Right atrium auricular region (tissue), 2 donors: ENCODE results near the gene STK39. TPM values are rescaled to one million over a fixed set of nuclear protein-coding genes. Genes with fewer than 3 reads are reported as not detected.
A peak's percentile ranks its signal among the peaks of the same experiment; 100 is the strongest.

Experiments
- DNase-seq: peaks from one replicate; pipeline ENCODE4 v3.0.0-alpha.2; 2019; ENCODE audit warnings: low spot score
- H3K27ac ChIP-seq, 2 donors: fragments of 200-600 bp; sonication (generic); 1 replicate in 1 of 2; 2 replicates in 1 of 2; pipeline ENCODE4 v1.5.1; 2016 to 2019
- H3K27me3 ChIP-seq, 2 donors: fragments of 200-600 bp; sonication (generic); one replicate each; pipeline versions ENCODE4 v1.5.1 to v1.6.0; 2017 to 2019
- H3K36me3 ChIP-seq: fragments of 200-600 bp; sonication (generic); one replicate; pipeline ENCODE4 v1.5.1; 2016
- H3K4me1 ChIP-seq, 2 donors: fragments of 200-600 bp; sonication (generic); one replicate each; pipeline versions ENCODE4 v1.5.1 to v1.6.0; 2017 to 2019
- H3K4me3 ChIP-seq, 2 donors: fragments of 200-600 bp; sonication (generic); 1 replicate in 1 of 2; 2 replicates in 1 of 2; pipeline ENCODE4 v1.5.1; 2017 to 2019; ENCODE audit warnings: mild to moderate bottlenecking in 1 of 2, moderate library complexity in 1 of 2
- H3K9me3 ChIP-seq, 2 donors: fragments of 200-600 bp; sonication (generic); one replicate each; pipeline ENCODE4 v1.5.1; 2019
- total RNA-seq, 2 donors: library from RNA; depleted of rRNA; stranded (reverse); fragments of >200 nt; gene quantifications; one replicate each; pipeline ENCODE4 v1.1.0, GENCODE V29; 2016
- TF ChIP-seq, protein P1 (sequence below), 2 donors: fragments of 200-600 bp; sonication (generic); IDR thresholded peaks; one replicate each; pipeline ENCODE4 v1.5.1; 2019; ENCODE audit warnings: antibody characterized with exemption in 2 of 2

Gene STK39
- total RNA-seq, 2 donors from 2014 or later, result 6.0 to 13.6 TPM

DNA sequence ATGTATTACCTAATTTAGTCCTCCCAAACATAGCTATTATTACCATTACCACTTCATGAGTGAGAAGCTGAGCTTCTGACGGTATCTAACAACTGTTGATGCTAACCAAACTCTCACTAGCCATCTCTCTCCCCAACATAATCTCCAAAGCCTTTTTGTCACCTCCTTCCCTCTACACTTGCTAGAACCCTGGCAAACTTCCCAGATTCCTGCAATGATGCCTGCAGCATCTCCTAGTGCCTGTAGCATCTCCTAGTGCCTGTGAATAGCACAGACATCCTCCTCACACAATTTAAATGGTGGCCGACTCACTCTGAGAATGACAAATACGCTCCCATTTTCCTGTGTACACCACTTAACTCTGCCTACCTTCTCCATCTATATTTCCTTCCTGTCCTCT is 126.7 kb downstream of the STK39 start:
- H3K4me3 ChIP-seq, result no peak overlapping the region
- peaks cover 0 to 9% of the 10 kb centered on the region in 2 donors for H3K4me1 ChIP-seq
- no peaks in the 10 kb centered on the region for H3K27me3 ChIP-seq
- no peak overlapping the region for H3K27ac ChIP-seq
- no peaks in the 10 kb centered on the region for H3K9me3 ChIP-seq
- peaks cover 5% of the 10 kb centered on the region for H3K36me3 ChIP-seq
- TF ChIP-seq, protein P1, sequence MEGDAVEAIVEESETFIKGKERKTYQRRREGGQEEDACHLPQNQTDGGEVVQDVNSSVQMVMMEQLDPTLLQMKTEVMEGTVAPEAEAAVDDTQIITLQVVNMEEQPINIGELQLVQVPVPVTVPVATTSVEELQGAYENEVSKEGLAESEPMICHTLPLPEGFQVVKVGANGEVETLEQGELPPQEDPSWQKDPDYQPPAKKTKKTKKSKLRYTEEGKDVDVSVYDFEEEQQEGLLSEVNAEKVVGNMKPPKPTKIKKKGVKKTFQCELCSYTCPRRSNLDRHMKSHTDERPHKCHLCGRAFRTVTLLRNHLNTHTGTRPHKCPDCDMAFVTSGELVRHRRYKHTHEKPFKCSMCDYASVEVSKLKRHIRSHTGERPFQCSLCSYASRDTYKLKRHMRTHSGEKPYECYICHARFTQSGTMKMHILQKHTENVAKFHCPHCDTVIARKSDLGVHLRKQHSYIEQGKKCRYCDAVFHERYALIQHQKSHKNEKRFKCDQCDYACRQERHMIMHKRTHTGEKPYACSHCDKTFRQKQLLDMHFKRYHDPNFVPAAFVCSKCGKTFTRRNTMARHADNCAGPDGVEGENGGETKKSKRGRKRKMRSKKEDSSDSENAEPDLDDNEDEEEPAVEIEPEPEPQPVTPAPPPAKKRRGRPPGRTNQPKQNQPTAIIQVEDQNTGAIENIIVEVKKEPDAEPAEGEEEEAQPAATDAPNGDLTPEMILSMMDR (IDR thresholded peaks at IDR 0.05), result no peak
- DNase-seq, result no peak

GRCh38 chr2:168120310-168120709 is 127.1 kb downstream of the STK39 start:
- H3K36me3 ChIP-seq, result peaks cover 5% of the 10 kb centered on the region
- no peaks in the 10 kb centered on the region for H3K9me3 ChIP-seq
- DNase-seq, result no peak
- no peak overlapping the region for H3K4me3 ChIP-seq
- TF ChIP-seq, protein P1 (IDR thresholded peaks at IDR 0.05), result no peak
- peaks cover 0 to 9% of the 10 kb centered on the region in 2 donors for H3K4me1 ChIP-seq
- no peak overlapping the region for H3K27ac ChIP-seq
- no peaks in the 10 kb centered on the region for H3K27me3 ChIP-seq

DNA sequence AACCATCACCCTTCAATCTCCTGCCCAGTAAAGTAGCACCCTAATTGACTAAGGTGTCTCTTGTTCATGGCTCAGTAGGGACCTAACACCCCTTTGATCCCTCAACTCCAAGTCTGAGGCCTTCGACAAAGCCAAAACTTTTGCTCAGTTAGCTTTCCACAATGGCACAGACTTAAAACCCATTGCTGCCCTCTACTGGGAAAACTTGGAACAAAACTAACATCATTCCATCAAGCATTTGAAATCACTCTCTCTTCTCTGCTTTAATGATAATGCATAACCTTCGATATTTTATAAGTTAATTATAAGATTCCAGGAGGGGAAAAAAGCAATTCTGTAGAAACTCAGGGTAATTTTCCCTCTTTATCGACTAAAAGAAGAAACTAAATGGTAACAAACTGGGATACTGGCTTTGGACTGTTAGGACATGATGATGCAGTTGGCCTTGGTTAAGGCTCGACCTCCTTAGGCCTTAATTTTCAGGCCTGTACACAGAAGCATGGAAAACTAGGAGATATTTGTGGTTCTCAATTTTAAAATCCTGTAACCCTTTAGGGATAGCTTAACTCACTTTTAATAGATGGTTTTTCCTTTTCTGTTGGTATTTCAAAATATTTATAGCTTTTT is 127.8 kb downstream of the STK39 start:
- Histone ChIP-seq H3K4me1 (peaks cover 0 to 15% of the 10 kb centered on the region in 2 donors), H3K36me3 (peaks cover 5% of the 10 kb centered on the region), H3K27ac (no peak overlapping the region), H3K4me3 (no peak overlapping the region), H3K9me3 (no peaks in the 10 kb centered on the region), H3K27me3 (no peaks in the 10 kb centered on the region)
- no peak for DNase-seq
- TF ChIP-seq, protein P1 (IDR thresholded peaks at IDR 0.05), result peak; percentile 37 to 64

- H3K27ac ChIP-seq, result no peak overlapping the region
- no peaks in the 10 kb centered on the region for H3K27me3 ChIP-seq
- TF ChIP-seq, protein P1 (IDR thresholded peaks at IDR 0.05), result peak in 1 of 2 donors; percentile 81
- no peak for DNase-seq
- H3K4me3 ChIP-seq, result no peak overlapping the region
- H3K4me1 ChIP-seq, result peaks cover 0 to 22% of the 10 kb centered on the region in 2 donors
- no peaks in the 10 kb centered on the region for H3K9me3 ChIP-seq
- peaks cover 5% of the 10 kb centered on the region for H3K36me3 ChIP-seq
Measured at GRCh38 chr2:168118733-168119514, 128.5 kb downstream of the STK39 start.

DNA sequence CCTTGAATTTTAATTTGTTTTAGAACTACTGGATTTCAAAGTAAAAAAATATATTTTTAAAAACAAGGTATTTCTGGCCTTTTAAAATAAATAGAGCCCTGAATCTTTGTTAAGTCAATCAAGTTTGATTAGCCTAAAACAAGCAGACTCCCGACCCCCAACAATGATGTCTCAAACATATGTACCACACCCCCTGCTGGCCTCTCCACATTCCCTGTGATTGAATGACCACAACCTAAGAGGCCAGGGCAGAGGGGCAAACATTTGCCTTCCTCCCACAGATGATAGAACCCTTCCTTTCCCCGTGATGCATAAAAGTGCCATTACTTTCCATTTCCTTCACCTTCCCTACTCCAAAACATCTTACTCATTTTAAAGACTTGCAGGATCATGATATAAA is 130.9 kb downstream of the STK39 start:
- H3K27me3 ChIP-seq, result no peaks in the 10 kb centered on the region
- TF ChIP-seq, protein P1 (IDR thresholded peaks at IDR 0.05), result peak in 1 of 2 donors; percentile 19
- no peak overlapping the region for H3K27ac ChIP-seq
- no peaks in the 10 kb centered on the region for H3K9me3 ChIP-seq
- no peak overlapping the region for H3K4me3 ChIP-seq
- no peak for DNase-seq
- peaks cover 0 to 24% of the 10 kb centered on the region in 2 donors for H3K4me1 ChIP-seq
- no peaks in the 10 kb centered on the region for H3K36me3 ChIP-seq
